ENCODE data around the gene TPCN1. TPM values are rescaled to one million over a fixed set of nuclear protein-coding genes. Genes with fewer than 3 reads are reported as not detected.

Gene TPCN1
- total RNA-seq, 3 donors from 2014 or later, result 89.9 to 133 (median 91.3) TPM

DNA sequence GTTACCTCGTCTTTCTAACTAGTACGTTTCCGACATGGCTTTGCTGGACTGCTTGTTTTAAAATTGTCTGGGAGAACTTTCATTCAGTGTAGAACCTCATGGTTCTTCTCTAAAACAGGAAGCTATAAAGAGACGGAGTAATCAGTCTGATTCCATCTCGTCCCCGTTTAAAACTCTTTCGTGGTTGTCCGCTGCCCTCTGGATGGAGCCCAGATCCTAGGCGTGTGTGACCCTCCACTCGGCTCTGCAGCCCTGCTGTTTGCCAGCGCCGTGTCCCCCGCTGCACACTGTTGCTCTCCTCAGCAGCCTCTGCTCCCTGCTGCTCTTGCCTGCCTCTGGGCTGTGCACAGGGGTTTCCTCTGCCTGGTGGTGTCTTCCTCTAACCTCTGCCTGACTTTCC lies 63.5 kb downstream of the TPCN1 start:
- peak in 1 of 3 donors; percentile 25 for DNase-seq
- Histone ChIP-seq H3K4me3 (no peak overlapping the region), H3K9me3 (no peaks in the 10 kb centered on the region), H3K4me1 (ENCODE audit: low read depth) (no peaks in the 10 kb centered on the region), H3K36me3 (ENCODE audit: low read depth) (no peaks in the 10 kb centered on the region)
- TF ChIP-seq, protein P1, sequence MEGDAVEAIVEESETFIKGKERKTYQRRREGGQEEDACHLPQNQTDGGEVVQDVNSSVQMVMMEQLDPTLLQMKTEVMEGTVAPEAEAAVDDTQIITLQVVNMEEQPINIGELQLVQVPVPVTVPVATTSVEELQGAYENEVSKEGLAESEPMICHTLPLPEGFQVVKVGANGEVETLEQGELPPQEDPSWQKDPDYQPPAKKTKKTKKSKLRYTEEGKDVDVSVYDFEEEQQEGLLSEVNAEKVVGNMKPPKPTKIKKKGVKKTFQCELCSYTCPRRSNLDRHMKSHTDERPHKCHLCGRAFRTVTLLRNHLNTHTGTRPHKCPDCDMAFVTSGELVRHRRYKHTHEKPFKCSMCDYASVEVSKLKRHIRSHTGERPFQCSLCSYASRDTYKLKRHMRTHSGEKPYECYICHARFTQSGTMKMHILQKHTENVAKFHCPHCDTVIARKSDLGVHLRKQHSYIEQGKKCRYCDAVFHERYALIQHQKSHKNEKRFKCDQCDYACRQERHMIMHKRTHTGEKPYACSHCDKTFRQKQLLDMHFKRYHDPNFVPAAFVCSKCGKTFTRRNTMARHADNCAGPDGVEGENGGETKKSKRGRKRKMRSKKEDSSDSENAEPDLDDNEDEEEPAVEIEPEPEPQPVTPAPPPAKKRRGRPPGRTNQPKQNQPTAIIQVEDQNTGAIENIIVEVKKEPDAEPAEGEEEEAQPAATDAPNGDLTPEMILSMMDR (IDR thresholded peaks at IDR 0.05), result no peak
- intact Hi-C loops (cut with DNase I, micrococcal nuclease), result no loop called here
- no peak for ATAC-seq

DNA sequence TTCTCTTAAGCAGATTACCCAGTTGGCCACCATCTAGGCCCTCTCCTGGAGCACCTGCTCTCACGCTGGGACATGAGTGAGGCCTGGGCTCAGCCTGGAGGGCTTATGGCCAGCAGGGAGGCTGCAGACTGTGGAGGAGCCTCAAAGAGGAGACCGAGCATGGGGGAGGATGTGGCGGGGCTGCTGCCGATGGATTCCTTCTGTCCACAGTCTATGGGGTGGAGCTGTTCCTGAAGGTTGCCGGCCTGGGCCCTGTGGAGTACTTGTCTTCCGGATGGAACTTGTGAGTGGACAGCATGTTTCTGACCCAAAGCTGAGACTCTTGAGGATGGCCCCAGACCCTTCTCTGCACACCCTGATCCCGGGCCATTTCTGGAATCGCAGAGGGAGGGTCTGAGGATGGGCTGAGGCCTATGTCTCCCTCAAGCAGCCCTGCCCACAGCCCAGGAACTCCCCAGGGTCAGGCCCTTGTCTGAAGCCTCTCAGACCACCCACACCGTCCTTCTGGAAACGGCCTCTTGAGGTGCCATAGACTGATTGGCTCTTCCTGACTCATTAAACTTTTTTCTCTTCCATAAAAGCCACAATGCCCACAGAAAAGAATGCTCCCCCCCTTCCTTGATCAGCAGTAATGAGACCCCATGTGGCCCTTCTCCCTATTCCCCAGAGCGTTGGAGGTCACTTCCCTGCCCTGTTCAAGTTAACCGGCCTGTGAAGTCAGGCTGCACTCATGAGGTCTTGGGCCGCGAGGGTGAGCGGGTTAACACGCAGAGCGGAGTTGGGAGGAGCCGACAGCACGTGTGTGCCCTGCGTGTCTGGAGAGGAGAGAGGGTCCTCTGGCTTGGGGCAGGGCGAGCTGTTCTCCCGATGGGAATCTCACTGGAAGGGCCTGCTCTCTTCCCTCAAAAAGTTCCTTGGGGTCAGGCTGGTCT lies 64.7 kb downstream of the TPCN1 start:
- TF ChIP-seq, protein P1 (IDR thresholded peaks at IDR 0.05), result no peak
- Histone ChIP-seq H3K4me3 (no peak overlapping the region), H3K36me3 (ENCODE audit: low read depth) (no peaks in the 10 kb centered on the region), H3K4me1 (ENCODE audit: low read depth) (no peaks in the 10 kb centered on the region), H3K9me3 (no peaks in the 10 kb centered on the region)
- no peak for ATAC-seq
- intact Hi-C loops (cut with DNase I, micrococcal nuclease), result no loop called here
- DNase-seq, result peak in 1 of 3 donors; percentile 31

DNA sequence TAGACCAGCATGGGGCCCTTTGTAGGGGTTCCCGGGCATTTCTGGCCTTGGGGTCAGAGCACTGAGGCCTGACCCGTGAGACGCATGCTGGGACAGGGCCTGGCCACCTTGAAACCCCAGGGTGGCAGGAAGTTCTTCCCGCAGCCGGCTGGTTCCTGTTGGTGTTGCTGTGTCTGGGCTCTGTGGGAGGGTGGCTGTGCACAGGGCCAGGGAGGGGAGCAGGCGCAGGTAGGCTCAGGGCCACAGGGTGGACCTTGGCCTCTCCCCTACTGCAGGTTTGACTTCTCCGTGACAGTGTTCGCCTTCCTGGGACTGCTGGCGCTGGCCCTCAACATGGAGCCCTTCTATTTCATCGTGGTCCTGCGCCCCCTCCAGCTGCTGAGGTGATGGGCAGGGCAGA lies 65.4 kb downstream of the TPCN1 start:
- Histone ChIP-seq H3K4me1 (ENCODE audit: low read depth) (no peaks in the 10 kb centered on the region), H3K36me3 (ENCODE audit: low read depth) (peaks cover 3% of the 10 kb centered on the region), H3K9me3 (no peaks in the 10 kb centered on the region), H3K4me3 (no peak overlapping the region)
- ATAC-seq (no peak), DNase-seq (peak in 1 of 3 donors; percentile 31)
- intact Hi-C loops (cut with DNase I, micrococcal nuclease), result no loop called here
- TF ChIP-seq, protein P1 (IDR thresholded peaks at IDR 0.05), result no peak

DNA sequence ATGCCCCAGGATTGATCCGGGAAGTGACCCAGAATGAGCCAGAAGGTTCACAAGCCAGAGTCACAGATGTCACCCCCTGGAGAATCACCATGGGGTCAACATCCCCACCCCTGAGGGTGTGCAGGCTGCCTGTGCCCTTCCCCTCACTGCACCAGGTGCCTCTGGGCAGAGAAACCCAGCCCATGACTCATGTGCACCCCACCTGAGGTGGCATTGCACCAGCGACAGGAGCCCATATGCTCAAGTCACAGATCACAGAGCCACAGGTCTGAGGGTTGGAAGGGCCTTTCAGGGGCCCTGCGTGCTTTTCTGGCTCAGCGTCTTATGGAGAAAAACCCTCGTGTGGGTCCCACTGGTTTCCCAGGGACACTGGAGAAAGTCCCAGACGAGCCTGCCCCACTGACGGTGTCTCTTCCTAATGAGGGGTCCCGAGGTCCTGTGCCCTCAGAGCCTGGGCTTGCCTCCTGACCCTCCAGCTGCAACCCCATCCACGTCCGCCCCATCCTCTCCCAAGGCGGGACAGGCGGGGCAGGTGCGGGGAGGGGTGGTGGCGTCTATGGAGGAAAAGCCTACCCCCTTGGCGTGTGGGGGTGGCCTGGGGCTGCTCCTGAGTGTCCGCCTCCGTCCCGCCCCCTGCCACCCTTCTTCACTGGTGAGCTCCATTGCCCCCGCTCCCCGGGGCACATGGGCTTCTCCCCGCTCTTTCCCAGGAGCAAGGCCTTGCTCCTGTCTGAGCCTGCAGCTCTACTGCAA lies 66.1 kb downstream of the TPCN1 start:
- intact Hi-C loops (cut with DNase I, micrococcal nuclease), result no loop called here
- ATAC-seq (no peak), DNase-seq (no peak)
- Histone ChIP-seq H3K36me3 (ENCODE audit: low read depth) (peaks cover 5% of the 10 kb centered on the region), H3K4me3 (no peak overlapping the region), H3K4me1 (ENCODE audit: low read depth) (no peaks in the 10 kb centered on the region), H3K9me3 (no peaks in the 10 kb centered on the region)
- TF ChIP-seq, protein P1 (IDR thresholded peaks at IDR 0.05), result no peak

DNA sequence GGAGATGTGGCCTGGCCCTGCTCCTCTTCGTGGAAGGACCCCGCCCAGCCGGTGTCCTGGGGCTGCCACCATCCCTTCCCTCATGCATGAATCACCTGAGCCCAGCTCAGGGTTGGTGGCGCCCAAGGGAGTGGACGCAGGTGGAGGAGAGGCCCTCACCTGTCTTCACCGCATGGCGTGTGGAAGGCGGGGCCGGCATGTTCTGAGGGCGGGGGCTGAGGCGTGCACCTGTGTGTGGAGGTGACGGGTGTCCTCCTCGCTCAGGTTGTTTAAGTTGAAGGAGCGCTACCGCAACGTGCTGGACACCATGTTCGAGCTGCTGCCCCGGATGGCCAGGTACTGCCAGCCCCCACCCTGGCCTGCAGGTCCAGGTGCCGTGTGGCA lies 66.6 kb downstream of the TPCN1 start:
- no peak for DNase-seq
- Histone ChIP-seq H3K9me3 (no peaks in the 10 kb centered on the region), H3K4me3 (no peak overlapping the region), H3K36me3 (ENCODE audit: low read depth) (peaks cover 8% of the 10 kb centered on the region), H3K4me1 (ENCODE audit: low read depth) (no peaks in the 10 kb centered on the region)
- ATAC-seq, result peak; percentile 39
- TF ChIP-seq, protein P1 (IDR thresholded peaks at IDR 0.05), result no peak
- intact Hi-C loops (cut with DNase I, micrococcal nuclease), result no loop called here

All from mucosa of descending colon (tissue), 3 donors.